Heart left ventricle (tissue), 16 donors: Measurements from ENCODE around the gene COBL. TPM values are rescaled to one million over a fixed set of nuclear protein-coding genes. Genes with fewer than 3 reads are reported as not detected.

Experiments used
- ATAC-seq, 4 donors: fragments of 200-7000 bp; cut with Tn5 transposase; one replicate each; pipeline ENCODE4 v1.9.1; 2020 to 2022; ENCODE audit warnings: moderate library complexity in 4 of 4, mild to moderate bottlenecking in 3 of 4, moderate number of reproducible peaks in 1 of 4
- DNase-seq, 5 donors: peaks; one replicate each; pipeline ENCODE4 v3.0.0-alpha.2; 2020
- H3K27ac ChIP-seq, 12 donors: fragments of 200-600 bp; sonication (generic) in 4 of 12; one replicate each; pipeline versions ENCODE4 v1.5.0 to v1.8.0; 2016 to 2022; ENCODE audit warnings: mild to moderate bottlenecking in 2 of 12
- H3K27me3 ChIP-seq, 9 donors: fragments of 200-600 bp; sonication (generic) in 2 of 9; one replicate each; pipeline versions ENCODE4 v1.5.1 to v1.8.0; 2016 to 2022; ENCODE audit warnings: mild to moderate bottlenecking in 3 of 9
- H3K36me3 ChIP-seq, 9 donors: fragments of 200-600 bp; sonication (generic) in 2 of 9; one replicate each; pipeline versions ENCODE4 v1.5.0 to v1.8.0; 2018 to 2022; ENCODE audit warnings: mild to moderate bottlenecking in 2 of 9
- H3K4me1 ChIP-seq, 12 donors: fragments of 200-600 bp; sonication (generic) in 4 of 12; one replicate each; pipeline versions ENCODE4 v1.5.0 to v1.8.0; 2016 to 2022; ENCODE audit warnings: mild to moderate bottlenecking in 3 of 12
- H3K4me3 ChIP-seq, 12 donors: fragments of 200-600 bp; sonication (generic) in 4 of 12; one replicate each; pipeline versions ENCODE4 v1.5.0 to v1.8.0; 2017 to 2022; ENCODE audit warnings: mild to moderate bottlenecking in 9 of 12, moderate library complexity in 4 of 12
- H3K9me3 ChIP-seq, 12 donors: fragments of 200-600 bp; sonication (generic) in 4 of 12; one replicate each; pipeline versions ENCODE4 v1.5.0 to v1.8.0; 2016 to 2022; ENCODE audit warnings: mild to moderate bottlenecking in 1 of 12
- CTCF ChIP-seq, 12 donors: fragments of 200-600 bp; sonication (generic) in 4 of 12; IDR thresholded peaks; one replicate each; pipeline versions ENCODE4 v1.5.0 to v1.8.0; 2018 to 2022; ENCODE audit warnings: antibody characterized with exemption in 12 of 12, mild to moderate bottlenecking in 5 of 12
- POLR2A ChIP-seq, 2 donors: fragments of 450-650 bp; IDR thresholded peaks; one replicate each; pipeline ENCODE4 v1.6.1; 2017; ENCODE audit warnings: antibody characterized with exemption in 2 of 2, mild to moderate bottlenecking in 2 of 2, moderate library complexity in 2 of 2
- WGBS, 4 donors: extraction: QIAGEN DNeasy Blood & Tissue Kit in 2 of 4; methylation state at CpG; one replicate each; pipeline versions ENCODE4 v1.1.5 to v1.1.7; 2013 to 2018; 5-methylcytosine and 5-hydroxymethylcytosine counted together
- intact Hi-C, 10 donors: fragments of 100-400 bp; cut with DNase I; formaldehyde crosslinking; loops; one replicate each; pipeline versions ENCODE4 v1.11.1 to v1.14.2; 2022
- polyA plus RNA-seq, 2 donors: library from polyadenylated mRNA; stranded (reverse); fragments of 200-250 nt; gene quantifications; one replicate each; pipeline ENCODE4 v1.2.3, GENCODE V29; 2013
- total RNA-seq, 9 donors: library from RNA; depleted of rRNA in 2 of 9; stranded (reverse); fragments of >200 nt in 2 of 9; fragmentation: NEBNext Ultra II Directional in 3 of 9; extraction: Animal tissue kit (Norgen Biotek cat#: 25700) in 3 of 9; gene quantifications; one replicate each; pipeline versions ENCODE4 v1.1.0 to v1.2.4, GENCODE V29; 2016 to 2023
- donor health status: ischemic (EF 13 %, LVEDD 7.1; RV severe dilation, severe dysfunction).
- donor health status: healthy with polysubstance abuse.
- donor health status: DM: no; HTN: yes; CAD: no.
- donor health status: DM: no; HTN: no; CAD: no.
- donor health status: ischemic (EF 25% LVEDD 6.9; RV normal size, moderate dysfunction).
- donor health status: ischemic (EF 25% LVEDD 5.7; RV mildly dilated, moderate dysfunction).
- donor health status: healthy.
- donor health status: DM: yes; HTN: yes; CAD: no.
- donor health status: ischemic (EF 35%, LVEDD 5.7; RV mildly dilated, moderate dysfunction).
- donor health status: nonischemic (EF 11% LVEDD 7.7; RV severe dilation, severe dysfunction).
- donor health status: DM: yes; HTN: yes; CAD: no.
- donor health status: PGD.
- donor health status: ischemic (EF 29% LVEDD 5.4; RV normal size, mild dysfunction).
- donor health status: nonischemic (EF 23%, LVEDD 6.1; RV moderate dilation, normal function).

COBL gene
- total and polyA plus RNA-seq, 11 donors: 25.9 to 123 (median 80.4) TPM

GRCh38 chr7:51349820-51350545 is 33.4 kb upstream of the COBL start:
- DNase-seq (no peak), ATAC-seq (peak; percentile 82 to 92 (median 88))
- WGBS, 4 donors: 43 to 58% (median 47%) methylated on average over 8 of the region's 8 CpGs
- no peak for TF ChIP-seq POLR2A (IDR thresholded peaks at IDR 0.05)
- TF ChIP-seq CTCF (IDR thresholded peaks at IDR 0.05): no peak
- intact Hi-C loops: loop anchor here in 3 of 10 donors (5.0 to 10.0 kb wide), 3 partner anchors 33 to 275 kb away; partner anchors contain the start of gene COBL (in 1 of the 3)
- H3K4me1 ChIP-seq: peaks cover 0 to 10% (median 0%) of the 10 kb centered on the region in 12 donors
- no peaks in the 10 kb centered on the region for H3K27me3 ChIP-seq
- H3K27ac ChIP-seq: peak overlapping the region in 4 of 12 donors; percentile 16 to 33 (median 22)
- no peaks in the 10 kb centered on the region for H3K36me3 ChIP-seq
- H3K9me3 ChIP-seq: peaks cover 0 to 8% (median 0%) of the 10 kb centered on the region in 12 donors
- H3K4me3 ChIP-seq: no peak overlapping the region

- Histone ChIP-seq H3K27me3 (no peaks in the 10 kb centered on the region), H3K4me1 (peaks cover 0 to 10% (median 0%) of the 10 kb centered on the region in 12 donors), H3K4me3 (no peak overlapping the region), H3K9me3 (no peaks in the 10 kb centered on the region), H3K36me3 (no peaks in the 10 kb centered on the region), H3K27ac (no peak overlapping the region)
- ATAC-seq: peak in 1 of 4 donors; percentile 14
- intact Hi-C loops: no loop called here
- 58 to 76% (median 62%) methylated on average over 2 to 3 of the region's 3 CpGs for WGBS, 4 donors
- DNase-seq: no peak
- TF ChIP-seq POLR2A (IDR thresholded peaks at IDR 0.05) (no peak), CTCF (IDR thresholded peaks at IDR 0.05) (no peak)
Observed at GRCh38 chr7:51346126-51346525, 29.5 kb upstream of the COBL start.

- Histone ChIP-seq H3K9me3 (no peaks in the 10 kb centered on the region), H3K4me1 (peaks cover 0 to 5% (median 0%) of the 10 kb centered on the region in 12 donors), H3K4me3 (no peak overlapping the region), H3K36me3 (no peaks in the 10 kb centered on the region), H3K27ac (no peak overlapping the region), H3K27me3 (no peaks in the 10 kb centered on the region)
- ATAC-seq: peak in 3 of 4 donors; percentile 43 to 59 (median 48)
- TF ChIP-seq POLR2A (IDR thresholded peaks at IDR 0.05) (no peak), CTCF (IDR thresholded peaks at IDR 0.05) (no peak)
- 50 to 53% (median 52%) methylated on average over 6 of the region's 6 CpGs for WGBS, 4 donors
- intact Hi-C loops: no loop called here
- no peak for DNase-seq
Observed at GRCh38 chr7:51344406-51345138, 28.0 kb upstream of the COBL start.

- Histone ChIP-seq H3K27me3 (no peaks in the 10 kb centered on the region), H3K36me3 (no peaks in the 10 kb centered on the region), H3K4me3 (no peak overlapping the region), H3K27ac (no peak overlapping the region), H3K4me1 (peaks cover 0 to 5% (median 0%) of the 10 kb centered on the region in 12 donors), H3K9me3 (no peaks in the 10 kb centered on the region)
- DNase-seq (no peak), ATAC-seq (no peak)
- intact Hi-C loops: no loop called here
- 87 to 95% (median 94%) methylated on average over 6 of the region's 6 CpGs for WGBS, 4 donors
- no peak for TF ChIP-seq CTCF (IDR thresholded peaks at IDR 0.05)
- no peak for TF ChIP-seq POLR2A (IDR thresholded peaks at IDR 0.05)
Observed at GRCh38 chr7:51340936-51341335, 24.3 kb upstream of the COBL start.
